GM23338 (cell line): Measurements from ENCODE around the gene MARCHF3.

Experiments used
- CREB1 ChIP-seq: fragments of 250-450 bp; sonication (Bioruptor Pico); IDR thresholded peaks from 2 replicates; pipeline ENCODE4 v1.5.0; 2020; ENCODE audit warnings: low read depth, mild to moderate bottlenecking, moderate library complexity
- CTCF ChIP-seq, 2 experiments: fragments of 200-600 bp in 1 of 2; sonication (generic) in 1 of 2; conservative IDR thresholded peaks; 2 replicates each; pipeline versions ENCODE4 v1.5.1 to v1.6.1; 2016 to 2017; ENCODE audit warnings: antibody characterized with exemption in 2 of 2, low read depth in 2 of 2, mild to moderate bottlenecking in 2 of 2, moderate library complexity in 1 of 2
- EZH2 ChIP-seq: fragments of 200-600 bp; sonication (generic); IDR thresholded peaks from one replicate; pipeline ENCODE4 v1.8.0; 2017; ENCODE audit warnings: antibody characterized with exemption, mild to moderate bottlenecking, low read depth; ENCODE audit not compliant: unreplicated experiment
- JUNB ChIP-seq: IDR thresholded peaks from one replicate; pipeline ENCODE4 v1.6.1; 2016; ENCODE audit warnings: antibody characterized with exemption; ENCODE audit not compliant: unreplicated experiment
- POLR2AphosphoS5 ChIP-seq: IDR thresholded peaks from 2 replicates; pipeline ENCODE4 v1.6.1; 2016; ENCODE audit warnings: antibody characterized with exemption, low read depth
- REST ChIP-seq: IDR thresholded peaks from one replicate; pipeline ENCODE4 v1.6.1; 2018; ENCODE audit warnings: antibody characterized with exemption; ENCODE audit not compliant: unreplicated experiment

GRCh38 chr5:126869005-126869451, 161.3 kb downstream of the MARCHF3 start:
- TF ChIP-seq CTCF (conservative IDR thresholded peaks at IDR 0.05; ENCODE audit: low read depth in 2 of 2) (no peak), EZH2 (no peak), REST (no peak), CREB1 (CRISPR knock-in tag) (no peak), POLR2AphosphoS5 (peak; percentile 53), JUNB (no peak)
